ENCODE results near the gene PLA2G2A.
"Not testable (repeated sequence)": the region's sequence is repeated elsewhere in the genome, so short reads cannot be mapped to it uniquely, and the experiment has no call there.

The PLA2G2A gene

GRCh38 chr1:19979494-19979977 is at the start of gene PLA2G2A:
PLA2G2A (minus strand) TSS chr1:19979618; CDS start chr1:19978773, 845 bp downstream.
- no peak for DNase-seq

DNA sequence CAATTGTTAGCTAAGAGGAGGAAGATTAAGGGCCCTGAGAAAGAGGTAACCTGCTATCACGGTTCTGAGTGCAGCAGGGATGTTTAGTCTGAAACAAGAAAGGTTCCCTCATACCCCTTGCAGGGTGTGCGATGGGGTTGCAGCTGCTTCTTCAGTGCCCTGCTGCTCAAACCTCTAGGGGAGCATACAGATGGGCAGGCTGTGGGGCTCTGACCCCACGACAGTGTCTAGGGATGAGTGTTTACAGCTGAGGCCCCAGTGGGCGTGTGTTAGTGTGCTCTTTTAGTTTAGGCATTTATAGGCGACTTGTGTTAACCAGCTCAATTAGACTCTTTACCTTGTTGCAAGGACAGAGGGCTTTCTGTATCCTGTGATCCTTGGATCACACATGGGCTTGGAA is 49.3 kb upstream of the PLA2G2A start:
- no peak for DNase-seq

DNA sequence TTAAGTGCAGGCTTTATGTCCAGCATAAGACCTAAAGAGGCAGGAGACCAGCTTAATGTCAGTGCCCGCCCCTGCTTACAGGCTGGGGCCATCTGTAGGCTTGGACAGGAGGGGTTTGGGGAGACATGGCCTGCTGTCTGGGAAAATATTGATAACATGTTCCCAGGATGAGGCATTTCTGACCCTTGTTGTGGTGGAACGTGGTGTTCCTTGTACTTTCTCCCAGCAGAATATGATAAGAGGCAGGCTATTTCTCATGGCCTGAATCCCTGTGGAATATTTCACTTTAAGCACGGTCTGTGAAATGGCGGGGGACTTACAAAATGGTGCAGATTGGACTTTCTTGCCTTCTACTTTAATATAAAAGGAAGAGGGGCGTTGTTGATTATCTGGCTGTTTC is 48.7 kb upstream of the PLA2G2A start:
- DNase-seq: no peak

GRCh38 chr1:20017741-20018140 is 38.3 kb upstream of the PLA2G2A start:
- no peak for DNase-seq

- no peak for DNase-seq
Observed at GRCh38 chr1:20014153-20014552, 34.7 kb upstream of the PLA2G2A start.

GRCh38 chr1:20010016-20010415 is 30.6 kb upstream of the PLA2G2A start:
- DNase-seq: no peak

- no peak for DNase-seq
Observed at GRCh38 chr1:20009212-20009611, 29.8 kb upstream of the PLA2G2A start.

DNA sequence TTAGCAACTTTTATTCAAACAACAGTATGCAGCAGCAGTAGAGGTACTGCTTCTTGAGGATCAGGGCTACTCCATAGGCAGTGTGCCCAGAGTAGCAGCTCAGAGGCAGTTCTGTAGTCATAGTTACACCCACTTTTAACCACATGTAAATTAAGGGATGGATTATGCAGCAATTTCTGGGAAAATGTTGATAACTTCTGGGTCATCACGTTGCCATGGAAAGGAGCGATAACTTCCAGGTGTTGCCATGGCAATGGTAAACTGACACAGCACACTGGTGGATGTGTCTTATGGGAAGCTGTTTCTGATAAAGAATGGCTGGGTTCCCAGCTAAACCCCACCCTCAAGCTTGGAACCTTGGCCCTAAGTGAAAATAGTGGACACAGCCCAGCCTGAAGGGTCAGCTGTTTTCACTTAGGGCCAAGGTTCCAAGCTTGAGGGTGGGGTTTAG is 29.0 kb upstream of the PLA2G2A start:
- no peak for DNase-seq

GRCh38 chr1:19998823-19999222 is 19.4 kb upstream of the PLA2G2A start:
- DNase-seq: not testable (repeated sequence)

- DNase-seq: no peak
Observed at GRCh38 chr1:19990689-19991088, 11.3 kb upstream of the PLA2G2A start.

DNA sequence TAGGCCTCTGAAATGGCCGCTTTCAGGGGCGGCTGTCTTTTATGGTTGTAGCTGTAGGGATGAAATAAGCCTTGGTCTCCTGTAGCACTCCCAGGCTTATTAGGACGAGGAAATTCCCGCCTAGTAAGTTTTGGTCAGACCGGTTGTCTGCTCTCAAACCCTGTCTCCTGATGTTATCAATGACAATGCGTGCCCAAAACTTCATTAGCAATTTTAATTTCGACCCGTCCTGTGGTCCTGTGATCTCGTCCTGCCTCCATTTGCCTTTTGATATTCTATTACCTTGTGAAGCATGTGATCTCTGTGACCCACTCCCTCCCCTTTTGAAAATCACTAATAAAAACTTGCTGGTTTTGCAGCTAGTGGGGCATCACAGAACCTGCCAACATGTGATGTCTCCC is 10.8 kb upstream of the PLA2G2A start:
- DNase-seq: not testable (repeated sequence)

DNA sequence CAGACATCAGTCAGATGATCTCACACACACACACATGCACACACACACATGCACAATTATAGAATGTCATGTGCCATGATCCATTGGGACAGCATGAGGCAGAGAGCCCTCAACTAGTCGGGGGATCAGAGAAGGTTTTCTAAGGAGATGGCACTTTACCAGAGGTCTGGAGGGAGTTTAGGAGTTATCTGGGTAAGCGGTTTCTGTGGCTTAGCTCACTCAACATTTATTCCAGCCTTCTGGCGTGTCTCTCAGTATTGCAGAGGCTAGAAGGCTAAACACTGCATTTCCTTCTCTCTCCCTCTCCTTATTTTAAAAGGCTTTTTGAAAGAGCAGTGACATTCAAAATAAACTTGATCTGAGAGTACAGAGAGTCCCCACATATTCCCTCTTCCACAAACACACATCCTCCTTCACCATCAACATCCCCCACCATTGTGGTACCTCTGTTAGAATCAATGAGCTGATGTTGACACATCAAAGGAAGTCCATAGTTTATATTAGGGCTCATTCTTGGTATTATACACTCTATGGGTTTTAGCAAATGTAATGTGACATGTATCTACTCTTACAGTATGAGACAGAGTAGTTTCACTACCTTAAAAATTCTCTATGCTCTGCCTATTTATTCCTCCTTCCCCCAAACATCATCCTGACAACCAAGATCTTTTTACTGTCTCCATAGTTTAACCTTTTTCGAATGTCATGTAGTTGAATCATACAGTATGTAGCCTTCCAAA is 9.0 kb upstream of the PLA2G2A start:
- DNase-seq: no peak

GRCh38 chr1:19987719-19988118 is 8.3 kb upstream of the PLA2G2A start:
- no peak for DNase-seq

DNA sequence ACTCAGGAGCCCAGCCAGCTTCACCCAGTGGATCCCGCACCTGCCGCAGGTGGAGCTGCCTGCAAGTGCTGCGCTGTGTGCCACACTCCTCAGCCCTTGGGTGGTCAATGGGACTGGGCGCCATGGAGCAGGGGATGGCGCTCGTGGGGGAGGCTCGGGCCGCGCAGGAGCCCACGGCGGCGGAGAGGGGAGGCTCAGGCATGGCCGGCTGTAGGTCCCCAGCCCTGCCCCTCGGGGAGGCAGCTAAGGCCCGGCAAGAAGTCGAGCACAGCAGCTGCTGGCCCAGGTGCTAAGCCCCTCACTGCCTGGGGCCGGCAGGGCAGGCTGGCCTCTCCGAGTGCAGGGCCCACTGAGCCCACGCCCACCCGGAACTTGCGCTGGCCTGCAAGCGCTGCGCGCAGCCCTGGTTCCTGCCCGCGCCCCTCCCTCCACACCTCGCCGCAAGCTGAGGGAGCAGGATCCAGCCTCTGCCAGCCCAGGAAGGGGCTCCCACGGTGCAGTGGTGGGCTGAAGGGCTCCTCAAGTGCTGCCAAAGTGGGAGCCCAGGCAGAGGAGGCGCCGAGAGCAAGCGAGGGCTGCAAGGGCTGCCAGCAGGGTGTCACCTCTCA is 5.1 kb upstream of the PLA2G2A start:
- DNase-seq: not testable (repeated sequence)

- DNase-seq: peak; percentile 15
Observed at GRCh38 chr1:19981507-19982312, 2.3 kb upstream of the PLA2G2A start.

DNA sequence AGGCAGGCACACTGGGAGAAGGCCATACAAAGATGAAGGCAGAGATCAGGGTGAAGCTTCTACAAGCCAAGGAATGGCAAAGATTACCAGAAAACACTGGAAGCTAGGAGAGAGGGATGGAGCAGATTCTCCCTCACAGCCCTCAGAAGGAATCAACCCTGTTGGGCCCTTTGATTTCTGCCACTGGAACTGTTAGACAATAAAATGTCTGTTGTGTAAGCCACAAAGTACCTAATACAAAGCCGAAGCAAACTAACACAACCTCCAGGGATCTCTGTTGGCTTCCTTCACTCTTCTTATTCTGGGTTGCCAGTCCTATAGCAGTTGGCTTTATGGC is 1.7 kb upstream of the PLA2G2A start:
- DNase-seq: no peak

- no peak for DNase-seq
Observed at GRCh38 chr1:19980314-19980713, 896 bp upstream of the PLA2G2A start.

DNA sequence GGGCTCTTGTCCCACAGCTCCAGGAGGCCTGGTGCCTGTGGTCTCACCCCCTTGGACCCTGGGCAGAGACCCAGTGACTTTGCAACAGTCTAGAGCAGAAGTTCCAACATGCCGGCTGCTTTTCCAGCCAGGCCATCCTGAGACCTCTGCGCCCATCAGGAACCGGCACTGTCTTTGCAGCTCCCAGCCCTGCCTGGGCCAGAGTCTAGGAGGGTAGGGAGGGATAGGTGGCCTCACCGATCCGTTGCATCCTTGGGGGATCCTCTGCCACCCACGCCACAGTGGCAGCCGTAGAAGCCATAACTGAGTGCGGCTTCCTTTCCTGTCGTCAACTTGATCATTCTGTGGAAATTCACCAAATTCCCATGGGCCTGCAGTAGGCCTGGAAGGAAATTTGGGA is 1.3 kb downstream of the PLA2G2A start:
- DNase-seq: no peak

DNA sequence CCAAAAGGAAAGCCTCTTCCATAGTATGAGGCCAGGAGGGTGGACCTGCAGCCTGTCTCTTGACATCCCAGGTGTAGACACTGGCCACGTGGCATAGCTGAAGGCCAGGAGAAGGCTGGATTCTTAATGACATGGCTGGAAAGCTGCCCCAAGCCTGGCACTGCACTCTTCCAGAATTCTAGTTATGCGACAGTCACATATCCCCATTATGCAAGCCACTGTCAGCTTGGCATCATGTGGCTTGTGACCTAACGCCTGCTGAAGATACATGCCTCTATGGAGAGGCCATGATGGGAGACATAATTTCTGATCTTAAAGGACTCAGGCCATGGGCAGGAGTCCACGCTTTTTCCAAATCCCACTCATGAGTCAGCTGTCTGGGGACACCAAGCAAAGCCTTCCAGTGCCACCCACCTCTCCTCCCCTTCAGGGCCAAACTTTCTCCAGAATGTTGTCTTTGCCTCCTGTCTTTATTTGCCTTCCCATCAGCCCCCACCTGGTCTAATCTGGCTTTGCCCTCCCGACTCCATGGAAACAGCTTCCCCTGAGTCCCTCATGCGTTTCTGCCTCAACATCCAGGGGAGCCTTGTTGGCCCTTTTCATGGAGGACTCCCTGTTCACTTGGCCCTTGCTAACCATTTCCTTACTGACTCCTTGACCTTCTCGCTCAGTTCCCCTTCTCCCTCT is 3.0 kb downstream of the PLA2G2A start:
- DNase-seq: no peak

- no peak for DNase-seq
Observed at GRCh38 chr1:19975423-19976193, 3.8 kb downstream of the PLA2G2A start.

DNA sequence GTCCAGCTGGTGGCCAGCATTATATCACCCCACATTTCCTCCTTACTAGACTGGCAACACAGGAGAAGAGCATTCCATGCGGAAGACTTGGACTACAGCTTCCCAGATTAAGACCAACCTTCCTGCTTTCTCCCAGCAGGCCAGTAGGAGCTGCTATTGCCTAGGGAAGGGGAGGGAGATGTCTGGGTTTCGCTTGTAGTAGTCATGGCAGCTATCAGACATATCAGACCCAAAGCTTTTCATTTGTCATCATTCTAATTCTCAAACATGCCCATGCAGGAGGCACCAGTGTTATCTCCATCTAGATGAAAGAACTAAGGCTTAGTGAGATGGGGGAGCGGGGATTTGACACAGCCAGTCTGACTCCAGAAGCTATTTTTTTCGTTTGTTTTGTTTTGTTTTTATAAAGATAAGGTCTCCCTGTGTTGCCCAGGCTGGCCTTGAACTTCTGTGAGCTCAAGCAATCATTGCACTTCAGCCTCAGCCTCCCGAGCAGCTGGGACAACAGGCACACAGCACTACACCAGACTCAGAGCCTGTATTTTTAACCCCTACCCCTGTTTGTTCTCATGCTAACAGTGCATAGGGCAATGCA is 4.5 kb downstream of the PLA2G2A start:
- peak; percentile 43 for DNase-seq

GRCh38 chr1:19973616-19974015 is 5.8 kb downstream of the PLA2G2A start:
- DNase-seq: no peak

All from activated CD4-positive, alpha-beta T cell treated with anti-CD3 and anti-CD28 coated beads, Interleukin-10, Interleukin-2, amounts not matched to agents 100 ng/mL and 50 ng/mL, durations not matched to agents 16 hours and 8 hours (primary cell).